CD4-positive, alpha-beta T cell treated with Interleukin-21 for 1 hour (primary cell): ENCODE results near the gene GAA.
"Not testable (repeated sequence)": the region's sequence is repeated elsewhere in the genome, so short reads cannot be mapped to it uniquely, and the experiment has no call there.

Experiments used
- DNase-seq: peaks from one replicate; pipeline ENCODE4 v3.0.0-alpha.2; 2020

The GAA gene

DNA sequence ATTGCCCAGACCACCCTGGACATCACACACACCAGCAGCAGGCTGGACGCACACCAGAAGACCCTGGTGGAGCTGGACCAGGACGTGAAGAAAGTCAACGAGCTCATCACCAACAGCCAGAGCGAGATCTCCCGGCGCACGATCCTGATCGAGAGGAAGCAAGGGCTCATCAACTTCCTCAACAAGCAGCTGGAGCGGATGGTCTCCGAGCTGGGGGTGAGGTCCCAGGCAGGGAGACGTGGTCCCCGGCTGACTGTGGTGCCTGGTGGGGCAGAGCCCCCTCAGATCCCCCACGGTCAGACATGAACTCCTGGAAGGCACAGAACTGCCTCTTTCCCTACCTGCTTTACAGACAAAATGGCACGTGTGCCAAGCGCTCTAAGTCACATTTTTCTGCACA lies 16.6 kb upstream of the GAA start:
- no peak for DNase-seq

GRCh38 chr17:80086081-80086480 lies 15.3 kb upstream of the GAA start:
- DNase-seq: no peak

DNA sequence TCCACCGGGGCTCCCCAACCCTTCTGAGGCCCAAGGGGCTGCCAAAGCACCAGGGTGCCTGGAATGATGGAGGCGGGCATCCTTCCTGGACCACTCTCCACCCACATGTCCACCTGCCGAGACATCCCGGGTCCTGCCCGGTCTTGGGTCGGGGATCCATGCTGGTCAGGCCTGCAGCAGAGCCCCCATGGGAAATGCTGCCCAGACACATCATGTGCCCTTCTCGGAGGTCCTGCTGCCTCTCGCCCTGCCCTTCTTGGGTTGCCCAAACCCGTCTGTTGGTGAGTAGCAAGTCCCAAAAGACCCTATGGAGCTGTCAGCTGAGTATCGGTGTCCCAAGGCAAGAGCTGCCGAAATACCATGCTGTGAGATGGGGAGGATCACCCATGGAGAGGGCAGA lies 14.8 kb upstream of the GAA start:
- DNase-seq: no peak

GRCh38 chr17:80087346-80088265 lies 13.8 kb upstream of the GAA start:
- no peak for DNase-seq

GRCh38 chr17:80089762-80090161 lies 11.6 kb upstream of the GAA start:
- DNase-seq: no peak

DNA sequence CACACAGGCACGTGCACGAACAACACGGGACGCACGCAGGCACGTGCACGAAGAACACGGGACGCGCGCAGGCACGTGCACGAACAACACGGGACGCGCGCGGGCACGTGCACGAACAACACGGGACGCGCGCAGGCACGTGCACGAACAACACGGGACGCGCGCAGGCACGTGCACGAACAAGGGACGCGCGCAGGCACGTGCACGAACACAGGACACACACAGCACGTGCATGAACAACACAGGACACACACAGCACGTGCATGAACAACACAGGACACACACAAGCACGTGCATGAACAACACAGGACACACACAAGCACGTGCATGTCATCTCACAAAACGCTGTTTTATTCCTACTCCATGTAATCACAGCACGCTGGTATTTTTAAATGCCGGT lies 11.2 kb upstream of the GAA start:
- DNase-seq: not testable (repeated sequence)

DNA sequence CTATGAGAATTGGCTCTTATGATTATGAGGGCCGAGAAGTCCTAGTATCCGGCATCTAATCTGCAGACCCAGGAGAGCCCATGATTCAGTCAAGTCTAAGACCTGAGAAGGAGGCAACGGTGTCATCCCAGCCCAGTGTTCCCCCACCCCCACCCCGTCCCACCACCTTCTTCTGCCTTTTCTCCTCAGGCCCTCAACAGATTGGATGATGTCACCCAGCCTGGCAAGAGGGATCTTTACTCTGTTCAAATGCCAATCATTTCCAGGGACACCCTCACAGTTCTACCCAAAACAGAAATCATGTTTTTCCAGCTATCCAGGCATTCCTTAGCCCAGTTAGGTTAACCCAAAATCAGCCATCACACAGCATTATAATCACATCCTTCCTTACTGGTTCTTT lies 10.0 kb upstream of the GAA start:
- DNase-seq: no peak

DNA sequence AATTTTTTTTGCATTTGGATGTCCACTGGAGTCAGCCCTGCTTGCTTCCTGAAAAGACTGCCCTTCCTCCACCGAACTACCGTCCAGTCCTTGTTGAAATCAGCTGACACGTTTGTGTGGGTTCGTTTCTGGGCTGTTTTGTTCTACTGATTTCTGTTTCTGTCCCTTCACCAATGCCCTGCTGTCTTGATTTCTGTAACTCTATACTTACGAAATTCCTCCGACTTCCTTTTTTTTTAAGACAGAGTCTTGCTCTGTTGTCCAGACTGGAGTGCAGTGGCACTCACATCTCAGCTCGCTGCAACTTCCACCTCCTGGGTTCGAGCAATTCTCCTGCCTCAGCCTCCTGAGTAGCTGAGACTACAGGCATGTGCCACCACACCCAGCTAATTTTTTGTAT lies 8.4 kb upstream of the GAA start:
- DNase-seq: peak; percentile 13

DNA sequence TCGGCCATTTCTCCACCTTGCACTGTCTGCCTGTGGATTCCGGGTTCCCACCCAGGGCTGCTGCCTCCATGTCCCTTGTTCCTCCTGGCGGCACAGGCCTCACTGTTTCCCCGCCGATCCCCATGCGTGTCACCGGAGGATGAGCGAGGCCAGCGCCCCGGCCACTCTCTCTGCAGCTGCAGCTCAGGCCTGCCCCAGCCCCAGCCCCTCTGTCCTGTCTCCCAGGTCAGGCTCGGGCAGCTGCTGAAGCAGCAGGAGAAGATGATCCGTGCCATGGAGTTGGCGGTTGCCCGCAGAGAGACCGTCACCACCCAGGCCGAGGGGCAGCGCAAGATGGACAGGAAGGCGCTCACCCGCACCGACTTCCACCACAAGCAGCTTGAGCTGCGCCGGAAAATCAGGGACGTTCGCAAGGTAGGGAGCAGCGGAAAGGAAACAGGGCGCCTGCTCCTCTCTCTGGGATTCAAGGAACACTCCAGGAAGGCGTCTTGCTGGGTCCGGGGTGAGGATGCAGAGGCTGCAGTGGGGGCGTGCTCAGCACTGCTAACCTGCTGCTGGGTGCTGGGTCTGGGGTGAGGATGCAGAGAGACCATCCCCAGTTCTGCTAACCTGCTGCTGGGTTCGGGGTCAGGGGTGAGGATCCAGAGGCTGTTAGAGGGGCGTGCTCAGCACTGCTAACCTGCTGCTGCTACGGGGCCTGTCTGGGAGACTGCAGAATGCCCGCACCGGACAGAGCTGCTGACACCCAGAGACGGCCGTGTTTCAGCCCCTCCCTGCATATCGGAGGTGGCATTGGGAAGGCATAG lies 6.1 kb upstream of the GAA start:
- DNase-seq: no peak

GRCh38 chr17:80095844-80096475 lies 5.4 kb upstream of the GAA start:
- no peak for DNase-seq

DNA sequence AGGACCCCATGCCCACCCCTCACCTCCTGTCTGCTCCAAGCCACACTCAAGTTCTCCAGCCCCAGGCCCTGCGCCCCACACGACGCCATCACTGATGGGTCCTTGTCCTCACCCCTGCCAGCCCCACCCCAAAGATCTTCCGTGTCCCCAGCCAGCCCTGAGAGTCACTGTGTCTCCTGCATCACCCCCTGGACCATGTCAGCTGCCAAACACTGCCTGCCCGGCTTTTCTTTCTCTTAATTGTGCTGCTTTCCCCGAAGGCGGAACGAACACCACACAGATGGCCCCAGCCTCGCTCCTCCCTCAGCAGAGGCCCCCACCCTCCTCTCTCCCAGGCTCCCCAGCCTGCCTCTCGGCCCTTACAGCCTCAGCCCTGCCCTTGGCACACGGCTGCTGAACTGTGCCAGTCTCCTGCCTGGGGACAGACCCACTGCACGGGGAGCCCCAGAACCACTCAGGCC lies 4.8 kb upstream of the GAA start:
- DNase-seq: no peak

DNA sequence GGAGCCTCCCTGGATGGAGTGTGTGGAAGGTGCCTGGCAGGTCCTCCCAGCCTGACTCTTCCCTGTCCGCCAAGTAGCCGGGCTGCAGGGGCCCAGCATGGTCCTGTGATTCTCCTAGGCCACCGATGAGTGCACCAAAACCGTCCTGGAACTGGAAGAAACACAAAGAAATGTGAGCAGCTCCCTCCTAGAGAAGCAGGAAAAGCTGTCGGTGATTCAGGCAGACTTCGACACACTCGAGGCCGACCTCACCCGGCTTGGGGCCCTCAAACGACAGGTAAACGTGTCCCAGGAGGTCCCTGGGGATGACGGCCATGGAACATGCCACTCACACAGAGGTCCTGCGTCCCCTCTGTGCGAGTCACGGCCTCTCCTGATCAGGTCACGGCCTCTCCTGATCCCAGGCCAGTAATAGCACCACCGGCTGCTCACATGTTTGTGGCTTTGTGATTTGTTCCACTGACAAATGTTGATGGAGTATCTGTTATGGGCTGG lies 4.2 kb upstream of the GAA start:
- no peak for DNase-seq

GRCh38 chr17:80097844-80098691 lies 3.3 kb upstream of the GAA start:
- DNase-seq: no peak

DNA sequence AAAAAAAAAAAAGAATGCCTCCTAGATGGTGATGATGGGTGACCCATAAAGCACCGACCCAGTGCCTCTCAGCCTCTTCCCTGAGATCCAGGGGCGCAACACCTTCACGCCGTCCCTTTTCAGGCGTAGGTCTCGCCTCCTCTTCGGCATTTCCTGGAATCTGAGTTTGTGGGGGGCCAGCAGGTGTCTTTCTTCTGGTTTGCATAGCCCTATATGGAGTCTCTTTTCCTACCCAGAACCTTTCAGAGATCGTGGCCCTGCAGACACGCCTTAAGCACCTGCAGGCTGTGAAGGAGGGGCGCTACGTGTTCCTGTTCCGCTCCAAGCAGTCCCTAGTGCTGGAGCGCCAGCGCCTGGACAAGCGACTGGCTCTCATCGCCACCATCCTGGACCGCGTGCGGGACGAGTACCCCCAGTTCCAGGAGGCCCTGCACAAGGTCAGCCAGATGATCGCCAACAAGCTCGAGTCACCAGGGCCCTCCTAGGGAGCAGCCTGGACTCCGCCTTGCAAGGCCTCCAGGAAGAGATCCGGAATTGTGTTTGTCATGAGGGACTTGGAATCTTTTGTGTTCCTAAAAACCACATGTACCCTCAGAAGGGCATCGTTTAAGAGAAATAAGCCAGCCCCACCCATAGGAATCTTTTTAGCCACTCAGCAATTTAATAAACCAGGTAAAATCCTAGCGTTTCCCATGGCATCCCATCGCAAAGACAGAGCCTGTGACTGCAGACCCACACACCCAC lies 1.9 kb upstream of the GAA start:
- DNase-seq: no peak

DNA sequence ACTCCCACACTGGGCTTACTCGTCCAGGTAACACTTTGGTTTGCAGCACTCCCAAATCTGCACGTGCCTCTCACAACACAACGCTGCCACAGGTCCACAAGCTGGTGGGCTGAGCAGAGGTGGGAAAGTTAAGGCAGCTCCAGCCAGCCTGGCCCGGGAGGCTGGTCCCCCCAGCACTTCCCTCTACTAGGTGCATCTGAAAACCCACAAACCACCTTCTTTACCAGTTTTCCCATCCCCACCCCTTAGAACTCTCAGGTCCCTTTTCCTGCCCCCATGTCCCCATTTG lies 1.4 kb upstream of the GAA start:
- no peak for DNase-seq

GRCh38 chr17:80101946-80102663 lies 724 bp downstream of the GAA start:
- DNase-seq: no peak

GRCh38 chr17:80102664-80103448 lies 1.5 kb downstream of the GAA start:
- DNase-seq: no peak

GRCh38 chr17:80103449-80104085 lies 2.2 kb downstream of the GAA start:
- DNase-seq: no peak

DNA sequence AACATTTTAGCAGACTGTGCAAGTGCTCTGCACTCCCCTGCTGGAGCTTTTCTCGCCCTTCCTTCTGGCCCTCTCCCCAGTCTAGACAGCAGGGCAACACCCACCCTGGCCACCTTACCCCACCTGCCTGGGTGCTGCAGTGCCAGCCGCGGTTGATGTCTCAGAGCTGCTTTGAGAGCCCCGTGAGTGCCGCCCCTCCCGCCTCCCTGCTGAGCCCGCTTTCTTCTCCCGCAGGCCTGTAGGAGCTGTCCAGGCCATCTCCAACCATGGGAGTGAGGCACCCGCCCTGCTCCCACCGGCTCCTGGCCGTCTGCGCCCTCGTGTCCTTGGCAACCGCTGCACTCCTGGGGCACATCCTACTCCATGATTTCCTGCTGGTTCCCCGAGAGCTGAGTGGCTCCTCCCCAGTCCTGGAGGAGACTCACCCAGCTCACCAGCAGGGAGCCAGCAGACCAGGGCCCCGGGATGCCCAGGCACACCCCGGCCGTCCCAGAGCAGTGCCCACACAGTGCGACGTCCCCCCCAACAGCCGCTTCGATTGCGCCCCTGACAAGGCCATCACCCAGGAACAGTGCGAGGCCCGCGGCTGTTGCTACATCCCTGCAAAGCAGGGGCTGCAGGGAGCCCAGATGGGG lies 3.1 kb downstream of the GAA start:
- no peak for DNase-seq
